Measurements from ENCODE around the gene IL36B.

The IL36B gene

GRCh38 chr2:113068706-113069485, 16.2 kb upstream of the IL36B start:
- no peaks in the 10 kb centered on the region for H3K36me3 Mint-ChIP-seq (ENCODE audit: low read depth)
- H3K4me1 Mint-ChIP-seq (ENCODE audit: low read depth): no peaks in the 10 kb centered on the region
- H3K27me3 Mint-ChIP-seq: peaks cover 8% of the 10 kb centered on the region
- H3K9me3 Mint-ChIP-seq: no peaks in the 10 kb centered on the region
- no peak overlapping the region for H3K4me3 Mint-ChIP-seq
- intact Hi-C loops (cut with micrococcal nuclease): no loop called here
- H3K27ac Mint-ChIP-seq: no peak overlapping the region

GRCh38 chr2:113068249-113068648, 15.6 kb upstream of the IL36B start:
- H3K27ac Mint-ChIP-seq: no peak overlapping the region
- no peaks in the 10 kb centered on the region for H3K9me3 Mint-ChIP-seq
- intact Hi-C loops (cut with micrococcal nuclease): no loop called here
- no peaks in the 10 kb centered on the region for H3K4me1 Mint-ChIP-seq (ENCODE audit: low read depth)
- peaks cover 11% of the 10 kb centered on the region for H3K27me3 Mint-ChIP-seq
- no peak overlapping the region for H3K4me3 Mint-ChIP-seq
- no peaks in the 10 kb centered on the region for H3K36me3 Mint-ChIP-seq (ENCODE audit: low read depth)

- no peaks in the 10 kb centered on the region for H3K9me3 Mint-ChIP-seq
- intact Hi-C loops (cut with micrococcal nuclease): no loop called here
- no peaks in the 10 kb centered on the region for H3K4me1 Mint-ChIP-seq (ENCODE audit: low read depth)
- H3K36me3 Mint-ChIP-seq (ENCODE audit: low read depth): no peaks in the 10 kb centered on the region
- peaks cover 11% of the 10 kb centered on the region for H3K27me3 Mint-ChIP-seq
- H3K27ac Mint-ChIP-seq: no peak within 1 kb of the TSS
- no peak within 1 kb of the TSS for H3K4me3 Mint-ChIP-seq
Measured at GRCh38 chr2:113067681-113068080, 15.0 kb upstream of the IL36B start, which contains the start of gene IL1F10. Gene IL1F10, plus strand, starts transcription at chr2:113067970. Its CDS starts 4,769 bp downstream, at chr2:113072739.

- Mint-ChIP-seq H3K27ac (no peak overlapping the region), H3K36me3 (ENCODE audit: low read depth) (no peaks in the 10 kb centered on the region), H3K4me3 (no peak overlapping the region), H3K27me3 (peaks cover 17% of the 10 kb centered on the region), H3K4me1 (ENCODE audit: low read depth) (no peaks in the 10 kb centered on the region), H3K9me3 (no peaks in the 10 kb centered on the region)
- intact Hi-C loops (cut with micrococcal nuclease): no loop called here
Measured at GRCh38 chr2:113064898-113065297, 12.2 kb upstream of the IL36B start.

GRCh38 chr2:113064281-113064680, 11.6 kb upstream of the IL36B start:
- no peaks in the 10 kb centered on the region for H3K9me3 Mint-ChIP-seq
- H3K4me1 Mint-ChIP-seq (ENCODE audit: low read depth): no peaks in the 10 kb centered on the region
- peaks cover 17% of the 10 kb centered on the region for H3K27me3 Mint-ChIP-seq
- intact Hi-C loops (cut with micrococcal nuclease): no loop called here
- no peak overlapping the region for H3K27ac Mint-ChIP-seq
- no peaks in the 10 kb centered on the region for H3K36me3 Mint-ChIP-seq (ENCODE audit: low read depth)
- no peak overlapping the region for H3K4me3 Mint-ChIP-seq

GRCh38 chr2:113061896-113062770, 9.5 kb upstream of the IL36B start:
- Mint-ChIP-seq H3K4me3 (no peak overlapping the region), H3K27me3 (peaks cover 15% of the 10 kb centered on the region), H3K27ac (no peak overlapping the region), H3K9me3 (no peaks in the 10 kb centered on the region), H3K4me1 (ENCODE audit: low read depth) (no peaks in the 10 kb centered on the region), H3K36me3 (ENCODE audit: low read depth) (no peaks in the 10 kb centered on the region)
- intact Hi-C loops (cut with micrococcal nuclease): no loop called here

GRCh38 chr2:113061241-113061640, 8.6 kb upstream of the IL36B start:
- H3K4me3 Mint-ChIP-seq: no peak overlapping the region
- no peaks in the 10 kb centered on the region for H3K36me3 Mint-ChIP-seq (ENCODE audit: low read depth)
- H3K9me3 Mint-ChIP-seq: no peaks in the 10 kb centered on the region
- H3K4me1 Mint-ChIP-seq (ENCODE audit: low read depth): no peaks in the 10 kb centered on the region
- H3K27me3 Mint-ChIP-seq: peaks cover 13% of the 10 kb centered on the region
- intact Hi-C loops (cut with micrococcal nuclease): no loop called here
- no peak overlapping the region for H3K27ac Mint-ChIP-seq

GRCh38 chr2:113060796-113061195, 8.1 kb upstream of the IL36B start:
- H3K4me1 Mint-ChIP-seq (ENCODE audit: low read depth): no peaks in the 10 kb centered on the region
- no peak overlapping the region for H3K4me3 Mint-ChIP-seq
- no peaks in the 10 kb centered on the region for H3K36me3 Mint-ChIP-seq (ENCODE audit: low read depth)
- no peak overlapping the region for H3K27ac Mint-ChIP-seq
- intact Hi-C loops (cut with micrococcal nuclease): no loop called here
- no peaks in the 10 kb centered on the region for H3K9me3 Mint-ChIP-seq
- peaks cover 13% of the 10 kb centered on the region for H3K27me3 Mint-ChIP-seq

- Mint-ChIP-seq H3K9me3 (peaks cover 2% of the 10 kb centered on the region), H3K27me3 (peaks cover 13% of the 10 kb centered on the region), H3K4me1 (ENCODE audit: low read depth) (no peaks in the 10 kb centered on the region), H3K36me3 (ENCODE audit: low read depth) (no peaks in the 10 kb centered on the region), H3K27ac (no peak overlapping the region), H3K4me3 (no peak overlapping the region)
- intact Hi-C loops (cut with micrococcal nuclease): no loop called here
Measured at GRCh38 chr2:113060396-113060795, 7.7 kb upstream of the IL36B start.

- Mint-ChIP-seq H3K36me3 (ENCODE audit: low read depth) (no peaks in the 10 kb centered on the region), H3K9me3 (peaks cover 13% of the 10 kb centered on the region), H3K27me3 (peaks cover 13% of the 10 kb centered on the region), H3K4me1 (ENCODE audit: low read depth) (no peaks in the 10 kb centered on the region), H3K27ac (no peak within 1 kb of the TSS), H3K4me3 (no peak within 1 kb of the TSS)
- intact Hi-C loops (cut with micrococcal nuclease): no loop called here
Measured at GRCh38 chr2:113058998-113059960, 6.6 kb upstream of the IL36B start, which contains the start of gene IL36RN. Gene IL36RN, plus strand, starts transcription at chr2:113059198. Its CDS starts 241 bp downstream, at chr2:113059439.

- no peak overlapping the region for H3K27ac Mint-ChIP-seq
- H3K27me3 Mint-ChIP-seq: peaks cover 10% of the 10 kb centered on the region
- intact Hi-C loops (cut with micrococcal nuclease): no loop called here
- H3K4me1 Mint-ChIP-seq (ENCODE audit: low read depth): no peaks in the 10 kb centered on the region
- no peaks in the 10 kb centered on the region for H3K36me3 Mint-ChIP-seq (ENCODE audit: low read depth)
- H3K9me3 Mint-ChIP-seq: peaks cover 20% of the 10 kb centered on the region
- H3K4me3 Mint-ChIP-seq: no peak overlapping the region
Measured at GRCh38 chr2:113058411-113058994, 5.8 kb upstream of the IL36B start.

GRCh38 chr2:113057117-113057516, 4.5 kb upstream of the IL36B start:
- intact Hi-C loops (cut with micrococcal nuclease): no loop called here

GRCh38 chr2:113056521-113056920, 3.9 kb upstream of the IL36B start:
- H3K4me3 Mint-ChIP-seq: no peak overlapping the region
- no peaks in the 10 kb centered on the region for H3K4me1 Mint-ChIP-seq (ENCODE audit: low read depth)
- H3K36me3 Mint-ChIP-seq (ENCODE audit: low read depth): no peaks in the 10 kb centered on the region
- peaks cover 11% of the 10 kb centered on the region for H3K27me3 Mint-ChIP-seq
- H3K27ac Mint-ChIP-seq: no peak overlapping the region
- H3K9me3 Mint-ChIP-seq: peaks cover 20% of the 10 kb centered on the region
- intact Hi-C loops (cut with micrococcal nuclease): no loop called here

More at GRCh38 chr2:113057117-113057516, 4.5 kb upstream of the IL36B start:
- Mint-ChIP-seq H3K9me3 (peaks cover 20% of the 10 kb centered on the region), H3K4me3 (no peak overlapping the region), H3K27me3 (peaks cover 13% of the 10 kb centered on the region), H3K36me3 (ENCODE audit: low read depth) (no peaks in the 10 kb centered on the region), H3K4me1 (ENCODE audit: low read depth) (no peaks in the 10 kb centered on the region), H3K27ac (no peak overlapping the region)

Measured in dendritic cell treated with granulocyte-macrophage colony-stimulating factor and Interleukin-4, amounts not matched to agents 40 ng/mL and 50 ng/mL, for 4 days (primary cell).